ENCODE data around the gene PAMR1. TPM values are rescaled to one million over a fixed set of nuclear protein-coding genes. Genes with fewer than 3 reads are reported as not detected.

The PAMR1 gene
- total RNA-seq, 4 donors from 2014 or later, result 2.6 to 15.6 (median 6.0) TPM

DNA sequence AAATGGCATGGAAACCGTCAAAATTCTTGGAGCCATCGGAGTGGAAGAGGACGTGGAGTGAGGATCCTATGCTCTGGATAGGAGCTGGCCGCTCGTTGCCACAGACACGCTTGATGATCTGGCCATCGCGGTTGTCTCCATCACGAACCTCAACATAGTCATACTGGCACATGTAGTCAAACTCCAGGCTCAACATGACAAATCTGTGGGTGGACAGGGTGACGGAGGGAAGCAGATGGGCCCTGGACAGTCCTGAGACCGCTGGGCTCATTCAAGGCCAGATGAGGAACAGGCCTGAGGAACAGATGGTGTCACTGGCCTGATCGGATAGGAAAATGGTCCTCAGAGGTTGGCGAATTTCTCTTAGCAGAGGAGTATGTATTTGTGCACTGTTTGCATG, 54.8 kb downstream of the PAMR1 start:
- no peak for TF ChIP-seq CTCF (IDR thresholded peaks at IDR 0.05; ENCODE audit: low read depth)

DNA sequence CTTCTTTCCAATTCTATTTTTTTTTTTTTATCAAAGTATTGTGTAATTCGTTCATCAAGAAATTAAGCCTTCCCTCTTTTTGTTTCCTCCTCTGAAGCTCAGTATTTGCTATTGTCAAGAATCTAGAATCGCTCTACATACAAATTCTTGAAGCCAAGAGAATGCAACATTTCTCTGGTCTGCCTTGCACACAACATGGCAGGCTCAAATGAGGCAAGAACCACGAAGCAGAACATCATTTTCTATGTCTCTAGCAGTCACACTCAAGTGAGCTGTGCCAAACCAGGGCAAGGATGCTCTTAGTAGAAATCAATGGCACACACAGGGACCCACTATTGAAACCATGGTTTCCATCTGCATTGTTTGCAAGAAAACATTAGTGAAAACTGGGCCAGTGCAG, 59.4 kb downstream of the PAMR1 start:
- TF ChIP-seq CTCF (IDR thresholded peaks at IDR 0.05; ENCODE audit: low read depth), result no peak

GRCh38 chr11:35464308-35464707, 61.1 kb downstream of the PAMR1 start:
- no peak for TF ChIP-seq CTCF (IDR thresholded peaks at IDR 0.05; ENCODE audit: low read depth)

DNA sequence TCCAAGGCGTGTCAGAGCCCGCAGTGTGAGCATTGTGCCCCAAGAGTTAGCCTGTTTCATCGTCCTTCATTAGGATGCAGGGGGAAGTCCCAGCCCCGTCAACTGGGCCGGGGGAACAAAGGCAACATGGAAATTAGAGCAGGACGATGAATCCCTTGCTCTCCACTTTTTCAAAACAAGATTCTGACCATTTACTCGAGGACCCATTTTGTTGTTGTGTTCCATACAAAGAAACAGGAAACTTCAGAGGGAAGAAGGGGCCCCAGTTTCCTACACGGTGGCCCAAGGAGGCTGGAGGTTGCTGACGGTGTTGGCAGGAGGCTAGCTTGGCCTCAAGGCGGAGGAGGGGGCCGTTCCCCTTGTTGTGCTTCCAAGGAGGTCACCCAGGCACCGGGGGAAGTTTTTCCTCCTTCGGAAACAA, 62.1 kb downstream of the PAMR1 start:
- no peak for TF ChIP-seq CTCF (IDR thresholded peaks at IDR 0.05; ENCODE audit: low read depth)

DNA sequence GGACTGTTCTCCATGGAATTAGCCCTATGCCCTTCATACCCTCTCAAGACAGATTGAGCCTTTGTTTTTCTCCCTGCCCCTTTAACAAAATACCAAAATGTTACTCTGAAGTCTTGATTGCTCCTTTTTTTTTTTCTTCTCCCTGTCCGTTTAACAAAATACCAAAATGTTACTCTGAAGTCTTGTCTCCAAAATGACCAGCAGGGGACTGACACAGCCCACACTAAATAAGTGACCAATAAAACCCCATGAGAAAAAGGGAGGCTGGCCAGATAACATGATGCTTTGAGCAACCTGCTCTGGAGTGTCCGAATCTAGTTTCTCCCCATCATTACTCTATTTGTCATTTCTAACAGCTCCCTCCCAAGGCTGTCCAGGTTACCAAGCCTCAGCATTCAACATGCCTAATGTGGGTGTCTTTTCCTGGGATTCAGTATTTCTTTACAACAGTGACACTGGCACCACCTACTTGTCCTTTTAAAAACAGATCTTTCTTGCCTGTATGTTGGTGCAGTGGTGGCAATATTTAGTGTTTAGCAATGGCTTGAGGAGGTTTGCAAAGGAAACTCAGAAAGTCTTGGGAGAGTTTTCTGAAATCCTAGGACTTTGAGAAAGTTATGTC, 63.4 kb downstream of the PAMR1 start:
- TF ChIP-seq CTCF (IDR thresholded peaks at IDR 0.05; ENCODE audit: low read depth), result no peak

DNA sequence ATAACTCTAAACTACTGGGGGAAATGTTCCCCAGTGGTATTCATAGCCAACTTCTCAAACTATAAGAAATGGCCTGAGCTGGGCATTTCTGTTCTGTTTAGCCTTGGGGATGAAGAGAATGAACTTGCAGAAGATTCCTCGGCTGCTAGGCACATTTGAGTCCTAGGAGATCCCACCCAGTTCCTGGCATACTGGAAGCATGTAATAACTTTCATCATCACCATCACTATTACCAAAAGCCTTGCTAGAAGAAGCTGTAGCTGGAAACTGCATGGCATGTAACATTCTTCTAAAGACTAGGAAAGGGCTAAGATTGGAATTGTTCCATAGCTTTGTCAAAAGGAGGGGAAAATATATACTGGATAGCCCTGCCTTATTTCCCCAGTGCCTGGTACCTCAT, 65.9 kb downstream of the PAMR1 start:
- no peak for TF ChIP-seq CTCF (IDR thresholded peaks at IDR 0.05; ENCODE audit: low read depth)

- TF ChIP-seq CTCF (IDR thresholded peaks at IDR 0.05; ENCODE audit: low read depth), result no peak
Measured at GRCh38 chr11:35458846-35459245, 66.6 kb downstream of the PAMR1 start.
